GM19324 (cell line): ENCODE data around the gene AOPEP.

Experiments used
- ATAC-seq: cut with Tn5 transposase; IDR thresholded peaks from one replicate; pipeline ENCODE4 v1.9.1; 2021; ENCODE audit warnings: mild to moderate bottlenecking, moderate library complexity; ENCODE audit not compliant: unreplicated experiment, low FRiP score

Gene AOPEP

GRCh38 chr9:95096807-95097206 is 370.3 kb downstream of the AOPEP start:
- no peak for ATAC-seq

GRCh38 chr9:95097279-95097678 is 370.8 kb downstream of the AOPEP start:
- no peak for ATAC-seq

- no peak for ATAC-seq
Observed at GRCh38 chr9:95098391-95098921, 372.0 kb downstream of the AOPEP start.

GRCh38 chr9:95099321-95100070 is 373.0 kb downstream of the AOPEP start:
- ATAC-seq = no peak

GRCh38 chr9:95100071-95100627 is 373.6 kb downstream of the AOPEP start:
- ATAC-seq = no peak

- no peak for ATAC-seq
Observed at GRCh38 chr9:95101326-95101725, 374.8 kb downstream of the AOPEP start.

- no peak for ATAC-seq
Observed at GRCh38 chr9:95102001-95102433, 375.5 kb downstream of the AOPEP start.

- no peak for ATAC-seq
Observed at GRCh38 chr9:95102572-95102971, 376.1 kb downstream of the AOPEP start.

- ATAC-seq = no peak
Observed at GRCh38 chr9:95103281-95103771, 376.8 kb downstream of the AOPEP start.

- no peak for ATAC-seq
Observed at GRCh38 chr9:95103871-95104580, 377.5 kb downstream of the AOPEP start.

GRCh38 chr9:95104581-95104960 is 378.1 kb downstream of the AOPEP start:
- ATAC-seq = no peak

GRCh38 chr9:95104980-95105379 is 378.5 kb downstream of the AOPEP start:
- ATAC-seq = no peak

- no peak for ATAC-seq
Observed at GRCh38 chr9:95105519-95106287, 379.2 kb downstream of the AOPEP start.

- ATAC-seq = no peak
Observed at GRCh38 chr9:95107001-95107749, 380.7 kb downstream of the AOPEP start.

- no peak for ATAC-seq
Observed at GRCh38 chr9:95107976-95108375, 381.5 kb downstream of the AOPEP start.

- no peak for ATAC-seq
Observed at GRCh38 chr9:95108777-95109176, 382.3 kb downstream of the AOPEP start.

- ATAC-seq = no peak
Observed at GRCh38 chr9:95109456-95109855, 383.0 kb downstream of the AOPEP start.

GRCh38 chr9:95110921-95111525 is 384.5 kb downstream of the AOPEP start:
- ATAC-seq = no peak

- no peak for ATAC-seq
Observed at GRCh38 chr9:95111716-95112115, 385.2 kb downstream of the AOPEP start.
